ENCODE measurements around the gene ZNF575.

ZNF575 gene

GRCh38 chr19:43572171-43572588 is 39.2 kb downstream of the ZNF575 start:
- no peak for DNase-seq (ENCODE audit: low spot score)

GRCh38 chr19:43574424-43575155 is 41.6 kb downstream of the ZNF575 start:
- DNase-seq (ENCODE audit: low spot score), result no peak

- peak; percentile 100 for DNase-seq (ENCODE audit: low spot score)
These were observed 42.4 kb downstream of the ZNF575 start, which contains the start of the genes PINLYP and XRCC1 for GRCh38 chr19:43575156-43575950. Gene PINLYP (plus strand): TSS chr19:43575801. CDS start chr19:43577192, 1,391 bp downstream. Gene XRCC1 (minus strand): TSS chr19:43575527. CDS start chr19:43575458, 69 bp downstream.

- no peak for DNase-seq (ENCODE audit: low spot score)
These were observed 43.2 kb downstream of the ZNF575 start for GRCh38 chr19:43575955-43576878.

GRCh38 chr19:43578787-43579186 is 45.8 kb downstream of the ZNF575 start:
- DNase-seq (ENCODE audit: low spot score), result no peak

GRCh38 chr19:43581467-43581866 is 48.5 kb downstream of the ZNF575 start:
- DNase-seq (ENCODE audit: low spot score), result no peak

- DNase-seq (ENCODE audit: low spot score), result no peak
These were observed 49.5 kb downstream of the ZNF575 start for GRCh38 chr19:43582495-43582894.

- no peak for DNase-seq (ENCODE audit: low spot score)
These were observed 51.5 kb downstream of the ZNF575 start for GRCh38 chr19:43584484-43584883.
